ENCODE measurements around the gene BCDIN3D. TPM values are rescaled to one million over a fixed set of nuclear protein-coding genes. Genes with fewer than 3 reads are reported as not detected.

Gene BCDIN3D, protein sequence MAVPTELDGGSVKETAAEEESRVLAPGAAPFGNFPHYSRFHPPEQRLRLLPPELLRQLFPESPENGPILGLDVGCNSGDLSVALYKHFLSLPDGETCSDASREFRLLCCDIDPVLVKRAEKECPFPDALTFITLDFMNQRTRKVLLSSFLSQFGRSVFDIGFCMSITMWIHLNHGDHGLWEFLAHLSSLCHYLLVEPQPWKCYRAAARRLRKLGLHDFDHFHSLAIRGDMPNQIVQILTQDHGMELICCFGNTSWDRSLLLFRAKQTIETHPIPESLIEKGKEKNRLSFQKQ
- total RNA-seq, result 1 to 10 TPM in 3 of 4 donors, under 1 TPM in 1; 0.20 to 2.4 (median 2.0) TPM

DNA sequence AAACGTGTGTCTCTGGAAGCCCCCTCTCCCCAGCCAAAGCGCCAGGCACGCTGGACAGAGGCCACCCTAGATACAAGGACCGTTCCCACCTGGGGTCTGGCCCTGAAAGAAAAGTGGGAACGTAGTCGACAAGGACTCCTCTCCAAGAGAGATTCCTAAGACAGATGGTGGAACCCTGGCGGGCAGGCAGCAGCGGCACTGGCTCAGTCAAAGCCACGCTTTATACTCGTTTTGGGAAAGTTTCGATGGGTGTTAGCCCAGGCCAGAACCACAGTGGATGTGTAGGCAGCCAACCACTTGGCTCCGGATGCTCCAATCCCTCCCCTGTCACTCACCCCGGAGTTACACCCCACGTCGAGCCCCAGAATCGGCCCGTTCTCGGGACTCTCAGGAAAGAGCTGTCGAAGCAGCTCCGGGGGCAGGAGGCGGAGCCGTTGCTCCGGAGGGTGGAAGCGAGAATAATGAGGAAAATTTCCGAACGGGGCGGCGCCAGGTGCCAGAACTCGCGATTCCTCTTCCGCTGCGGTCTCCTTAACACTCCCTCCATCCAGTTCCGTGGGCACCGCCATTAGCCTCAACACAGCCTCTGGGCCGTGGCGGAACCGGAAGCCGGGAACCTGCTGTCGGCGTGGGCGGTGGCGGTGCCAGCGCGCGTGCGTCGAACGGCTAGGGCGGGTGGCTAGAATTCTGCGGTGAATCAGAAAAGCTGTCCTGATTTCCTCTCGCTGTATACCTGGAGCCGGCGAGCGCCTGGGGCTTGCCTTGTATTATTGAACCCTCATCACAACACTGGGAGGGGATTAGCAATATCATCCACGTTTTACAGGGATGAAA is at the start of gene BCDIN3D:
Gene BCDIN3D (minus strand): TSS at position 588 of the 834 bp plus-strand sequence. CDS start 19 bp downstream, at position 569.
- 0% methylated on average over 2 to 55 of the region's 55 CpGs for WGBS, 2 donors (ENCODE audit: low coverage in 1 of 2)
- intact Hi-C loops (cut with DNase I; ENCODE audit: low total_unique reads), result loop anchor here (5.0 kb wide), 1 partner anchor 80 kb away; no protein-coding TSS in a partner anchor
- Histone ChIP-seq H3K9me3 (no peaks in the 10 kb centered on the region), H3K27ac (peak within 1 kb of the TSS; percentile 86 to 94 (median 94)), H3K4me3 (peak within 1 kb of the TSS; percentile 11 to 62 (median 54)), H3K36me3 (no peaks in the 10 kb centered on the region), H3K27me3 (peaks cover 3% of the 10 kb centered on the region), H3K4me1 (peaks cover 0 to 18% (median 15%) of the 10 kb centered on the region in 4 donors)
- peak; percentile 95 for DNase-seq
- TF ChIP-seq, protein P1, sequence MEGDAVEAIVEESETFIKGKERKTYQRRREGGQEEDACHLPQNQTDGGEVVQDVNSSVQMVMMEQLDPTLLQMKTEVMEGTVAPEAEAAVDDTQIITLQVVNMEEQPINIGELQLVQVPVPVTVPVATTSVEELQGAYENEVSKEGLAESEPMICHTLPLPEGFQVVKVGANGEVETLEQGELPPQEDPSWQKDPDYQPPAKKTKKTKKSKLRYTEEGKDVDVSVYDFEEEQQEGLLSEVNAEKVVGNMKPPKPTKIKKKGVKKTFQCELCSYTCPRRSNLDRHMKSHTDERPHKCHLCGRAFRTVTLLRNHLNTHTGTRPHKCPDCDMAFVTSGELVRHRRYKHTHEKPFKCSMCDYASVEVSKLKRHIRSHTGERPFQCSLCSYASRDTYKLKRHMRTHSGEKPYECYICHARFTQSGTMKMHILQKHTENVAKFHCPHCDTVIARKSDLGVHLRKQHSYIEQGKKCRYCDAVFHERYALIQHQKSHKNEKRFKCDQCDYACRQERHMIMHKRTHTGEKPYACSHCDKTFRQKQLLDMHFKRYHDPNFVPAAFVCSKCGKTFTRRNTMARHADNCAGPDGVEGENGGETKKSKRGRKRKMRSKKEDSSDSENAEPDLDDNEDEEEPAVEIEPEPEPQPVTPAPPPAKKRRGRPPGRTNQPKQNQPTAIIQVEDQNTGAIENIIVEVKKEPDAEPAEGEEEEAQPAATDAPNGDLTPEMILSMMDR (IDR thresholded peaks at IDR 0.05), result no peak
- no peak for TF ChIP-seq EP300 (IDR thresholded peaks at IDR 0.05; ENCODE audit: low read depth)
- peak; percentile 90 to 94 (median 90) for TF ChIP-seq POLR2AphosphoS5 (IDR thresholded peaks at IDR 0.05)
- TF ChIP-seq POLR2A (IDR thresholded peaks at IDR 0.05), result peak; percentile 82
- in situ Hi-C loops (cut with MboI; ENCODE audit: low pct_ligation_motif_present in 1 of 4, low pct_unique_long_range_greater_than_20kb in 1 of 4, low sequenced_read_pairs in 3 of 4), result no loop called here

DNA sequence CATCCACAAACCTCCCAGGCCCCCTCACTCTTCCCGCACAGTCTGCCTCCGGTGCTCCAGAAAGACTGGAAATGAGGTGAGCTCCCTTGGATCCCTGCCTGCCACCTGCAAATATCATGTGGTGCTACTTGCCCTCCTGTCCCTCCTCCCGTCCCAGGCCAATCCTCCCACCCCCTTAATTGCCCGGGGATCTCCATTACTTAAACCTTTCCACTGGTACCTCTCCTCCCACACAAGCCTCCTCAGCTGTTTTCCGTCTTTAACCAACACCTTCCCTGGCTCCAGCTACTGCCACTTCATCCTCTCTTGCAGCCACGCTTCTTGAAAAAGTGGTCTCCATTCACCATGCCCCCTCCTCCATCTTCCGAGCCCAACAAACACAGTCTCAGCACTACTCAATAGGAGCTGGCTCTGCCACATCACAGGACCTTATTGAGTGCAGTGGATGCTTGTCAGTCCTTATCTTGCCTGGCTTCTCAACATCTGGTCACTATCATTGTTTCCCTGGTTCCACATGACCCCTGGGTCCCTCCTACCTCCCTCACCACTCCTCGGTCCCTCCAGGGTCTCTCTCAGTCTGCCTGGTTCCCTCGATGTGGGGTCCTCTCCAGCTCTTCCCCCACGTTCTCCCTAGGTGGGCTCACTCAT is 49.3 kb upstream of the BCDIN3D start:
- Histone ChIP-seq H3K4me1 (peaks cover 0 to 22% (median 0%) of the 10 kb centered on the region in 4 donors), H3K27me3 (no peaks in the 10 kb centered on the region), H3K27ac (no peak overlapping the region), H3K36me3 (no peaks in the 10 kb centered on the region), H3K9me3 (no peaks in the 10 kb centered on the region), H3K4me3 (no peak overlapping the region)
- intact Hi-C loops (cut with DNase I; ENCODE audit: low total_unique reads), result no loop called here
- WGBS, 2 donors (ENCODE audit: low coverage in 1 of 2), result 80 to 94% methylated on average over 3 to 10 of the region's 10 CpGs
- in situ Hi-C loops (cut with MboI; ENCODE audit: low pct_ligation_motif_present in 1 of 4, low pct_unique_long_range_greater_than_20kb in 1 of 4, low sequenced_read_pairs in 3 of 4), result no loop called here
- no peak for DNase-seq
- no peak for TF ChIP-seq POLR2AphosphoS5 (IDR thresholded peaks at IDR 0.05)
- no peak for TF ChIP-seq EP300 (IDR thresholded peaks at IDR 0.05; ENCODE audit: low read depth)
- TF ChIP-seq, protein P1 (IDR thresholded peaks at IDR 0.05), result no peak
- TF ChIP-seq POLR2A (IDR thresholded peaks at IDR 0.05), result no peak

DNA sequence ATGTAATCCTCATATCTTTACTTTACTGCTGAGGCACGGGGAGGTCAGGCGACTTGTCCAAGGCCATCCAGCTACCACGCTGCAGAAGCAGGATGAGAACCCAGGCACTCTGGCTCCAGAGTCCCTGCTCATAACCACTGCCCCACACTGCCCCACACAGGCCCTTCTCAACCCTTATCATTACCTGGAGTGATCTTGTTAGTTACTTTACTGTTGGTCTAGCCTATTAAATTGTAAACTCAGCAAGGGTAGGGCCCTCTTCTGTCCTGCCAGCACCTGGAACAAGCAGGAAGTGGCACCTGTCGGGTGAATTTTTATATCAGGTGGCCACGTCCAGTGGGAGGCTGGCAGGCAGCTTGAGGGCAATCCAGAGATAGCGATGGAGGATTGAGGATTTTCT is 48.6 kb upstream of the BCDIN3D start:
- H3K27ac ChIP-seq, result no peak overlapping the region
- H3K27me3 ChIP-seq, result no peaks in the 10 kb centered on the region
- WGBS, 2 donors (ENCODE audit: low coverage in 1 of 2), result 43% methylated on average over 6 of the region's 6 CpGs; no CpG with 5 or more reads in 1 of the 2 donors
- intact Hi-C loops (cut with DNase I; ENCODE audit: low total_unique reads) (no loop called here), in situ Hi-C loops (cut with MboI; ENCODE audit: low pct_ligation_motif_present in 1 of 4, low pct_unique_long_range_greater_than_20kb in 1 of 4, low sequenced_read_pairs in 3 of 4) (no loop called here)
- H3K4me1 ChIP-seq, result peaks cover 0 to 22% (median 0%) of the 10 kb centered on the region in 4 donors
- no peaks in the 10 kb centered on the region for H3K36me3 ChIP-seq
- no peak overlapping the region for H3K4me3 ChIP-seq
- H3K9me3 ChIP-seq, result no peaks in the 10 kb centered on the region
- no peak for TF ChIP-seq EP300 (IDR thresholded peaks at IDR 0.05; ENCODE audit: low read depth)
- TF ChIP-seq, protein P1 (IDR thresholded peaks at IDR 0.05), result no peak
- peak; percentile 41 for DNase-seq

DNA sequence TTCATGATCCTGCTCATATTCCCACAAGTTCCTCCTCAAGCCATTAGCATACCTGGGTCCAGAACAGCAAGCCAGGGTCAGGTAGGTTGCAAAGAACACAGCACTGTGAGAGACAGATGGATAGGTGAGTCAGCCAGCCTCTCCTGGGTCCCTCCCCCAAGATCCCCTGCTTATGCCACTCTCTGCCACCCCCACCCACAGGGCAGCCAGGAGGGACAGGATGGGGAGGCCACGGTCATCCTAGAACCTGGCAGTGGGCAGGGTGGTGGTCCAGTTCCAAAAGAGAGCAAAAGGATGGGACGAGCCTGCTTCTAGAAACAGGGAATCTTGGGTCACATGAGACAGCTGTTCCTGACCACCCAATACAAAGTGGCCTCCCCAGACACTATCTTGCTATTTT is 48.1 kb upstream of the BCDIN3D start:
- in situ Hi-C loops (cut with MboI; ENCODE audit: low pct_ligation_motif_present in 1 of 4, low pct_unique_long_range_greater_than_20kb in 1 of 4, low sequenced_read_pairs in 3 of 4), result no loop called here
- no peak for DNase-seq

More for the DNA sequence above, 48.1 kb upstream of the BCDIN3D start:
- Histone ChIP-seq H3K27ac (no peak overlapping the region), H3K4me3 (no peak overlapping the region), H3K4me1 (peaks cover 0 to 22% (median 0%) of the 10 kb centered on the region in 4 donors), H3K27me3 (no peaks in the 10 kb centered on the region), H3K9me3 (no peaks in the 10 kb centered on the region), H3K36me3 (no peaks in the 10 kb centered on the region)
- intact Hi-C loops (cut with DNase I; ENCODE audit: low total_unique reads), result no loop called here
- TF ChIP-seq POLR2A (IDR thresholded peaks at IDR 0.05) (no peak), EP300 (IDR thresholded peaks at IDR 0.05; ENCODE audit: low read depth) (no peak), POLR2AphosphoS5 (IDR thresholded peaks at IDR 0.05) (no peak)
- TF ChIP-seq, protein P1 (IDR thresholded peaks at IDR 0.05), result no peak
- WGBS, 2 donors (ENCODE audit: low coverage in 1 of 2), result 51% methylated on average over 2 of the region's 2 CpGs; no CpG with 5 or more reads in 1 of the 2 donors
